ENCODE measurements around the gene BRD1. TPM values are rescaled to one million over a fixed set of nuclear protein-coding genes. Genes with fewer than 3 reads are reported as not detected.

Gene BRD1
- total RNA-seq, result 20.8 and 26.5 TPM in 2 replicates

DNA sequence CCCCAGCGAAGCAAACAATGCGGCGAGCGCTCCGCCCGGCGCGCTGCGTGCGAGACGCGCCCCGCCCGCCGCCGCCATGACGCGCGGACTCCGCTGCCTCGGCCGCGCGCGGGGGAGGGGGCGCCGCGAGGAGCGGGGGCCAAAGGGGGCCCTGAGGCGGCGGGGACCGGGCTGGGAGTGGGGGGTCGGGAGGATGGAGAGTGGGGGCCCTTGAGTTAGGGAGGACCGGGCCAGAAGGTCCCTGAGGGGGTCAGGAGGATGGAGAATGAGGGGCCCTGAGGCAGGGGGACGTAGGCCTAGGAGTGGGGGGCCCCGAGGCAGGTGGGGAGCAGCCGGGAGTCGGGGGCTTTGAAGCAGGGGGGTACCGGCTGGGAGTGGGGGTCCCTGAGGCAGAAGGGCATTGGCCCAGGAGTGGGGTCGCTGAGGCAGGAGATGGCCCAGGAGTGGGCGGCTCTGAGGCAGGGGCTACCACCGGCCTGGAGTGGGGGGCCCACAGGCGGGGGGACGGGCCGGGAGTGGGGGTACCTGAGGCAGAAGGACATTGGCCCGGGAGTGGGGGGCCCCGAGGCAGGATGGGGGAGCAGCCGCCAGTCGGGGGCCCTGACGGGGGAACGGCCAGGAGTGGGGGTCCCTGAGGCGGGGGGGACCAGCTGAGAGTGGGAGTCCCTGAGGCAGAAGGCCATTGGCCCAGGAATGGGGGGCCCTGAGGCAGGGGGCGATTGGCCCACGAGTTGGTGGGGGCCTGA lies at the start of gene BRD1:
Gene BRD1, minus strand, starts transcription at position 21 of the 746 bp plus-strand sequence. CDS start 3,556 bp downstream, outside the sequence.

DNA sequence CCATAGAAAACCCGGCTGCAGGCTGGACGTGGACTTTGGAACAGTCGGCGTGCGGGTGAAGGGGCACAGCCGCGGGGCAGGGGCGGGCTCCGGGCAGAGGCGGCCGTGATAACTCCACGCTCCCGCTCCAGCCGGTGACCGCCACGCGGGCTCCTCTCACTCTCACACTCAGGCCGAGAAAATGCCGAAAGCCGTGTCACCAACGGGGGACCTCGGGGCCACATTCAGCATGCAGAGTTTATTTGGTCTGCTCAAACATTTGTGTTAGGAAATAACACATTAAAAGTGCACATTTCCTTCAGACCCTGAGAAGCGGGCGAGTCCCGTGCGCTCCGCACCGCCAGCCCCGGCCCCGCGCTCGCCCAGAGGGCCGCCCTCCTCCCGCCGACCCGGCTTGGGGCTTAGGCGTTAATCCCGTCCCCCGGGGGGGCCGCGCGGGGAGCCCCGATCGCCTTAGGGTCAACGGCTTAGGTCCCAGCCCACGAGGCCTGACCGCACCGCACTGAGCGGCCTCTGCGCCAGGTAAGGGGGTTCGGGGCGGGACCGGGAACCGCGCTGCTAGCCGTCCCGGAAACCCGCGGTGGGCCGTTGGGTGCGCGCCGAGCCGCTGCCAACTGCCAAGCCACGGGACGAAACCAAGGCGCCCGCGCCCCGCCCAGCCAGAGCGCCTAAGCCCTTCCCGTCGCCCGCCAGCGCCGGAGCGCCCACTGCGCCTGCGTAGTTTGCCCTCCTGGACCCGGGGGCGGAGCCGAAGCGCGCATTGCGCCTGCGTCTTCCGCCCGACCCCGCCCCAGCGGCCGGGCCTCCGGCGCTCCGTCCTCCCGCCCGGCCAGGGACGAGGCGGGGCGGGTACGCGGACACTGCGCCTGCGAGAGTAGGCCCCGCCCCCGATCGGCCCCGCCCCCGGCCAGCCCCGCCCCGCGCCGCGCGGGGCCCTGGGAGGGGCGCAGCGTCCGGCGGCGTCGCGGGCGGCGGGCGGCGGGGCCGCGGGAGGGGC lies 25.5 kb upstream of the BRD1 start, which contains the start of gene ZBED4:
Gene ZBED4, plus strand, starts transcription at position 947 of the 997 bp plus-strand sequence. CDS start 29,819 bp downstream, outside the sequence.

Other genes with a start within 250 kb of the BRD1 start
- 7.1 and 9.0 TPM in 2 replicates for gene ZBED4, start 26.0 kb upstream of the BRD1 start, total RNA-seq
- gene ALG12, start 90.6 kb upstream of the BRD1 start, total RNA-seq, result 14.9 and 20.5 TPM in 2 replicates
- 55.3 and 57.2 TPM in 2 replicates for gene CRELD2, start 90.8 kb upstream of the BRD1 start, total RNA-seq
- gene PIM3, start 132.9 kb upstream of the BRD1 start, total RNA-seq, result 24.8 and 26.5 TPM in 2 replicates
- gene IL17REL, start 184.9 kb upstream of the BRD1 start, total RNA-seq, result not detected in 2 replicates
- not detected in 2 replicates for gene TTLL8, start 230.4 kb upstream of the BRD1 start, total RNA-seq

All from cardiac ventricle fibroblast (primary cell).